ENCODE data around the gene APBB2.

The APBB2 gene

DNA sequence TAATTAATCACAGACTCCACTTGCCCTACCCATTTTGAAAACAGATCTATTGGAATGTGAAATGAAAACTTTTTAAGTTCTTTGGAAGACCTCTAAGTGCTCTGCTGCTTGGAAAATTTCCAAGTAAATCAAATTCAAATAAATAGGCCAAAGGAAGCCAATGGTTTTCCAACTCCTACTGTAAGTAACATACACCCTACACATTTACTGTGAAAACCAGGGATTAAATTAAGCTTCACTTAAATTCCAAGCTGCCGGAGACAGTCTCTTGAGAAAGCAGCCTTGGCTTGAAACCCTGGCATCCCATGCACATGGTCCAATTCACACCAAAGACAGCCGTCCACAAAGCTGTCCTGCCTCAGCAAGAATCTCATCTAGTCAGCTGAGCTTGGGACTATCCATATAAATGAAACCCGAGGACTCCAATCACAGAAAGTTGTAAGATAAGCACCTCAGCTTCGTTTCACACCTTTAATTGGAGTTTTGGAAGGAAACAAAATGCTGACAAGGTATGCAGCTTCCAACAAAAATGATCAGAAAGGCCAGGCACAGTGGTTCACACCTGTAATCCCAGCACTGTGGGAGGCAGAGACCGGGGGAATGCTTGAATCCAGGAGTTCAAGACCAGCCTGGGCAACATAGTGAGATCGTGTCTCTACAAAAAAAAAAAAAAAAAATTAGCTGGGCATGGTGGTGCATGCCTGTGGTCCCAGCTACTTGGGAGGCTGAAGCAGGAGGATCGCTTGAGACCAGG lies 88.6 kb downstream of the APBB2 start:
- no peak overlapping the region for H3K4me3 Mint-ChIP-seq
- DNase-seq (no peak), ATAC-seq (no peak)
- H3K4me1 Mint-ChIP-seq = no peaks in the 10 kb centered on the region
- peaks cover 24% of the 10 kb centered on the region for H3K27me3 Mint-ChIP-seq
- H3K27ac Mint-ChIP-seq = no peak overlapping the region
- no peaks in the 10 kb centered on the region for H3K9me3 Mint-ChIP-seq

DNA sequence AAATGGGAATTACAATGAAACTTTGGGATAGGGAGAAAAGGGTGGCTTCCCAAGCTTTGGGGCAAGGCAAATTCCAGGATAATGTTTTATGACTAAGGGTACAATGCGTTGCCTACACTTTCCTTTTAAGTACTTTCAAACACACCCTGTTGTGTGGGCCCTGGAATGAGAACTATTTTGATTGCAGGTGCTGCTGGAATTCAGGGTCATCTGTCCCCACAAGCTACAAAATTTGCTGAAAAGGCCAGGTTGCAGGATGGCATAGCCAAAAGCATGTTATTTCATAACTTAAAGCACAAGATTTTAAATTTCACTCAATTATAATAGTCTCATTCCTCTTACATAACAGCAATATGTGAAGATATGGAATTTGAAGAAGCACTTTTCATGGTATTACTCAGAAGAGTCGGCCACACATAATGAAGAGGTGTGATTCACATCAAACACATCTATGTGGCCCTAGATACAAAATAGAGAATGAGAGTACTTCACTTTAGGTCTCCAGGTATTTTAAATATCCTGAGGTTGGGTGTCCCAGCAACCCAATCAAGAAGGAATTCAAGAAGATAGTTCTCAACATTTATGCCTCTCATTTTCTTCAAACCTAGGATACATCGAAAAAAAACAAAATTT lies 89.3 kb downstream of the APBB2 start:
- H3K9me3 Mint-ChIP-seq = no peaks in the 10 kb centered on the region
- H3K27me3 Mint-ChIP-seq = peaks cover 17% of the 10 kb centered on the region
- no peak overlapping the region for H3K4me3 Mint-ChIP-seq
- no peak for DNase-seq
- ATAC-seq = no peak
- no peaks in the 10 kb centered on the region for H3K4me1 Mint-ChIP-seq
- no peak overlapping the region for H3K27ac Mint-ChIP-seq

DNA sequence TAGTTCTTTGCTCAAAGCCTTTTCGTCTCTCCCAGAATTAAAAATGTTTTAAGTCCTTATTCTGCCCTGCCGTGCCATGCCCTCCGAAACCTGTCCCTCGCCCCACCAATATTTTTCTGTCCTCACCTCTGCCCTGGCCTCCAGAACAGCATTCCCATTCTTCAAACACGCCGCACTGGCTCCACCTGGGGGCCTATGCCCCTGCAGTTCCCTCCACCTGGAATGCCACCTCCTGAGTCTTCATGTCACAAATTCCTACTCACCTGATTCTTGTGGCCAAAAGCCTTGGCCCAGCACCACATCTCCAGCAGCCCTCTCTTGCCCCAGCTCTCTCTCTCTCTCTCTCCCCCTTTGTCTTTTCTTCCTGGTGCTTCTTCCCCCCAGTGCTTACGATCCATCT lies 91.6 kb downstream of the APBB2 start:
- Mint-ChIP-seq H3K4me3 (no peak overlapping the region), H3K9me3 (no peaks in the 10 kb centered on the region), H3K27ac (peak overlapping the region in 1 of 2 donors; percentile 60), H3K27me3 (peaks cover 15% of the 10 kb centered on the region), H3K4me1 (no peaks in the 10 kb centered on the region)
- DNase-seq = no peak
- ATAC-seq = no peak

DNA sequence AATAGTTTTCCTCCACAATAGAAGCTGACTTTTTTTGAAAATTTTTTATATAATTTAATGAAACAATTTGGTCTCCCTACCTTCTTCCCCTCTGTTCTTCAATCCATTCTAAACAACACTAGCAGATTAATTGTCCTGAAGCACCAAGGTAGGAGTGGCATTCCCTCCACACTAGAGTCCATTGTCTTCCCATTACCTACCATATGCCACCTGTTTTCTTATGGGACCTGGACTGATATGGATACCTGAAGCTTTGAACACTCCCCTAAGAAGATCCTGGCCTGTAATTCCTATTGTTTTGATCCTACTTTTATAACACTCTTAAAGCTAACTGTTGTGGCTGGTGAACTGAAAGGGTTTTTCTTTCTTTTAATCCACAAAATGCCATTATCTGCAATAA lies 92.0 kb downstream of the APBB2 start:
- Mint-ChIP-seq H3K27ac (no peak overlapping the region), H3K4me3 (no peak overlapping the region), H3K27me3 (peaks cover 13% of the 10 kb centered on the region), H3K4me1 (no peaks in the 10 kb centered on the region), H3K9me3 (no peaks in the 10 kb centered on the region)
- no peak for DNase-seq
- no peak for ATAC-seq

DNA sequence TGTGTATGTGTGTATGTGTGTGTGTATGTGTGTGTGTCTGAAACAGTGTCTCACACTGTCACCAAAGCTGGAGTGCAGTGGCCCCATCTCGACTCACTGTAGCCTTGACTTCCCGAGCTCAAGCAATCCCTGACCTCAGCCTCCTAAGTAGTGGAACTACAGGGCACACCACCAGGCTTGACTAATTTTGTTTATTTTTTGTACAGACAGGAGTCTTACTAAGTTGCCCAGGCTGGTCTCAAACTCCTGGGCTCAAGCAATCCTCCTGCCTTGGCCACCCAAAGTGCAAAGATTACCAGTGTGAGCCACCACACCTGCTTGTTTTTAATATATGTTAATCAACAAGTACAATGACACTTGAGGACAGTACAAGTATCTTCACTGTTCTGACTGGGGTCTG lies 92.4 kb downstream of the APBB2 start:
- H3K27me3 Mint-ChIP-seq = peaks cover 9% of the 10 kb centered on the region

DNA sequence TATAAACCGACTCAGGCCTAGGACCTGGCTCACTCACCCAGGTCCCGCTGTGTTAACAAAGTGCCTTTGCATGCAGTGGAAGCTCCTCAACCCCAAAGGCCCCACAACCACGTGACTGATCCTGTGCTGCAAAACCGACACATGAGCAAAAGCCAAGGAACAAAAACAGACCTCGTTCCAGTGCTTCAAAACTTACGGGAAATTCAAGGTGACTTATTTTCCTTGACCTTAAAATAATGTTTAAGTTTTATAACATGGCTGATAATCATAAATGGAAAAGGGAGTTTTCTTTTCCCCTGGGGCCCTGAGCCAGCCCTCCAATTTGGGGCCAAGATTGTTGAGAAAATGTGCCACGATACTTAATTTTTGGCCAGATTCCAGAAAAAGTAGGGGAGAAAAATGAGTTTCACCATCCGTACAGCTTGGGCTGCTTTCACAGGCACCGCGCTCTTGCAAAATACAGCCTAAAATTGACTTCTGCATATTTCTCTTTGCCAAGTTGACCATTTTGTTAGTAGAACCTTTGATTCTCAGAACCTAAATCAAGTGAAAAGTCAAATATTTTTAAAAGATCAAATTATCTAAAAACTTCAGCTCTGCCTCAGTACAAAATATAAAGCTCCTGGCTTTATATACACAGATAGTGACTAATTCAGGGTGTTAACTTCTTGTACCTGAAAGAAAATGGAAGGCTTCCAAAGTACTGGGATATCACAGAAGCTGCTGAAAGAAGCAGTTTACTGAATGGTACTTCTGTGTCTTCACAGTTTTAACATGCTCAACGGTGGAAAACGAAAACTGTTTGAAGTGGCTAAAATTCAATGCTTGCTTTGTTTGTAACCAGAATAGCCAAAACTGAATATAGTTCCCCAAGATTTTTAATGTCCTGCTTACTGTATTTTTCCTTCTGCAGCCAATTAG lies 93.8 kb downstream of the APBB2 start:
- H3K4me1 Mint-ChIP-seq = no peaks in the 10 kb centered on the region
- peaks cover 0 to 7% of the 10 kb centered on the region in 2 donors for H3K9me3 Mint-ChIP-seq
- DNase-seq (no peak), ATAC-seq (no peak)
- no peak overlapping the region for H3K4me3 Mint-ChIP-seq
- H3K27ac Mint-ChIP-seq = no peak overlapping the region
- H3K27me3 Mint-ChIP-seq = peaks cover 9% of the 10 kb centered on the region

More for the DNA sequence above, 92.4 kb downstream of the APBB2 start:
- no peaks in the 10 kb centered on the region for H3K4me1 Mint-ChIP-seq
- H3K4me3 Mint-ChIP-seq = no peak overlapping the region
- DNase-seq (no peak), ATAC-seq (no peak)
- H3K27ac Mint-ChIP-seq = no peak overlapping the region
- H3K9me3 Mint-ChIP-seq = no peaks in the 10 kb centered on the region

DNA sequence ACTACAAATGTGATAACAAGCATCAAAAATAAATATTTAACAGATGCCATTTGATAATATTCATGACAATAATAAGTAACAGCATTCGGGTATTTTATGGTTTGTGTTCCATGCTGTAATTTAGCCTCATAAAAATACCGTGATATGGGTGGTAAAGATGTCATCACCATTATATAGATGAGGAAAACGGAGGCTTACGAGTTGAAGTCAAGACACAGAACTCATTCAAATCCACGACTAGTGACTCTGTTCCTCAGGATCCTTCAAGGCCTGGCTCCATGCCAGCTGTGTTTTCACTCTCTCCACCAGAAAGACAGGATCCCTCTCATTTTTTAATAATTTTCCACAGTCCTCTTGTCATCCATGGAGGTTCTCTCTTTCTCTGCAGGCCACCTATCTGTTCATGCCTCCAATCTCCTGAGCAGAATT lies 94.5 kb downstream of the APBB2 start:
- DNase-seq = no peak
- no peaks in the 10 kb centered on the region for H3K4me1 Mint-ChIP-seq
- peaks cover 9% of the 10 kb centered on the region for H3K27me3 Mint-ChIP-seq
- no peak for ATAC-seq
- H3K9me3 Mint-ChIP-seq = peaks cover 0 to 8% of the 10 kb centered on the region in 2 donors
- H3K4me3 Mint-ChIP-seq = no peak overlapping the region
- no peak overlapping the region for H3K27ac Mint-ChIP-seq

DNA sequence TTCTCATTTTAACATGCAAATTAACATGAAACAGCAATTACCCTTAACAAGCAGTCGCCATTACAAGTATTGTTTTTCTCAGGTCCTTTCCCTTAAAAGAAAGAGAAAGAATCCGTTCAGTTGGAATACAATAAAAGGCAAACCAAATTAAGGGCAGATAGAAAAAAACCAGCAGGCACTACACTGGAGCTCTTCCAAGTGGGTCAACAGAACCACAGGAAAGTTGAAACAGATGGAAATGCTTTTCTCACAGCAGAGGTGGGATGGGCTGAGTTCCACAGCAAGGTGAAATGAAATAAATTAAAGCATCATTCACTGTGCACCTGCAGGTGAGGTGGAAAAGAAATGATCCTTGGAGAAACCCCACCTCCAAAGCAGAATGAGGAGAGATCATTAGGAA lies 102.6 kb downstream of the APBB2 start:
- no peaks in the 10 kb centered on the region for H3K4me1 Mint-ChIP-seq
- peaks cover 8% of the 10 kb centered on the region for H3K27me3 Mint-ChIP-seq

DNA sequence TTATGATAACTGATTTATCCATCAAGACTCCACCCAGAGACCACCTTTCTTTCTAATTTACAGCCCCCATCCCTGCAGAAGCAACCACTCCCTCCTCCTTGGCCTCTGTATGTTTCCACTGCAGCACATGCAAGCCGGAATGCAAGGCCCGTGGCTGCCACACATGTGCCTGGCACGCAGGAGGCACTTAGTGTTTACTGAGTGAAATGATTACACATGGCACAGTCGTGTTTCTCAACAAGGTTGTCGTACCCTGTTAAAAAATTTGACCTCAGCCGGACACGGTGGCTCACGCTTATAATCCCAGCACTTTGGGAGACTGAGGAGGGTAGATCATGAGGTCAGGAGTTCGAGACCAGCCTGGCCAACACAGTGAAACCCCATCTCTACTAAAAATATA lies 104.3 kb downstream of the APBB2 start:
- Mint-ChIP-seq H3K9me3 (no peaks in the 10 kb centered on the region), H3K4me3 (no peak overlapping the region), H3K27ac (no peak overlapping the region), H3K4me1 (no peaks in the 10 kb centered on the region), H3K27me3 (peaks cover 8% of the 10 kb centered on the region)
- ATAC-seq (no peak), DNase-seq (no peak)

More for the DNA sequence above, 102.6 kb downstream of the APBB2 start:
- no peak overlapping the region for H3K27ac Mint-ChIP-seq
- ATAC-seq = no peak
- no peak overlapping the region for H3K4me3 Mint-ChIP-seq
- H3K9me3 Mint-ChIP-seq = peaks cover 0 to 8% of the 10 kb centered on the region in 2 donors
- no peak for DNase-seq

DNA sequence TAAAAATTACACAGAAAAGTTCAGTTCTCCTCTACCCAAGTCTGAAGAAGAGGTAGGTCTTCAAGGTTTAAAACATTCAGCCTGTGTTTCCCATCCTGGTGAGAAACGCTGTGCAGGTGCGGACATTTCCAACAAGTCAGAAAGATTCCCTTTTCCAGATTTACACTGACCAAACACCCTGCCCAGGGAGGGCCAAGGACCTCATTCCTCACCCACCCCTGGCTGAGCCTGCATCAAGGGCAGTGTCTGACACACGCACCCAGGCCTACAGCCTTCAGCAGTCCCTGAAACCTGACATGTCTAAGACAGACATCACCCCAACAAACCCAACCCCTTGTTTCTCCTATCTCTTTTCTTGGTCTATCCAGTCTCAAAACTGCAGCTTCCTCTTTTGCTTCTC lies 105.9 kb downstream of the APBB2 start:
- H3K4me3 Mint-ChIP-seq = no peak overlapping the region
- no peaks in the 10 kb centered on the region for H3K4me1 Mint-ChIP-seq
- no peaks in the 10 kb centered on the region for H3K9me3 Mint-ChIP-seq
- H3K27ac Mint-ChIP-seq = no peak overlapping the region
- ATAC-seq (peak; percentile 49), DNase-seq (no peak)
- peaks cover 8% of the 10 kb centered on the region for H3K27me3 Mint-ChIP-seq

DNA sequence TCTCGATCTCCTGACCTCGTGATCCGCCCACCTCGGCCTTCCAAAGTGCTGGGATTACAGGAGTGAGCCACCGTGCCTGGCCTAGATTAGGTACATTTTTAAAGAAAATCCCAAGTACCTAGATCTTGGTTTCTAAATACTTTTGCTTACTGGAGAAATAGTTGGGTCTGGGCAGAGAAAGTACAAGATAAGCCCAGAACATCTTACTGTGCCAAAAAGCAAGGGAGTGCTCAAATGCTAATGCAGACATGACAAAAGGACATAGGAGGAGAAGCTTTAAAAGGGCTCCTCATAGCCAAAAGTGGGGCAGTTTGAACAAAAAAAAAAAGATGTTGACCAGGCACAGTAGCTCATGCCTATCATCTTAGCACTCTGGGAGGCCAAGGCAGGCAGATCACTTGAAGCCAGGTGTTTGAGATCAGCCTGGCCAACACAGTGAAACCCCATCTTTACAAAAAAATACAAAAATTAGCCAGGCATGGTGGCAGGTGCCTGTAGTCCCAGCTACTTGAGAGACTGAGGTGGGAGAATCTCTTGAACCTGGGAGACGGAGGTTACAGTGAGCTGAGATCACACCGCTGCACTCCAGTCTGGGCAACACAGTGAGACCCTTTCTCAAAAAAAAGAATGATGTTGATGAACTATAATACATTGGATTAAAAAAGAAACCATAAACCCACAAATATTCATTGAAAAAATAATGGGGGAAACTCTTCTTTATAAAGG lies 107.5 kb downstream of the APBB2 start:
- no peaks in the 10 kb centered on the region for H3K9me3 Mint-ChIP-seq

DNA sequence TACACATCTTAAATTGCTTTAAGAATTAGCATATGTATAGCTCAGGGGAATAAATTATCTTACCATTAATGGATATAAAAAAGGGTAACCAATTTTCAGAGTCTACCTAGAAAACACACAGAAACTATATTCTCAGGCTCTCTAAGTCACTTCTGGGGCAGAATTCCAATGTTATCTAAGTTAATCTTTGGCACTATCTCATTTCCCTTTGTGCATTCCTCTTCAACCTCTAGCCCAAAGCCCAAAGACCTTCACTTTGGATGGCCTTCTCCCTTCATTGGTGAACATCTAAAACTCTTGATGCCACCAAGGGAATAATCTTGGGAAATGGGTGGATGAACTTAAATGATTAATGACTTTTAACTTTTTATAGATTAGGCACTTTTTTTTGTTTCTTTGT lies 108.3 kb downstream of the APBB2 start:
- Mint-ChIP-seq H3K4me1 (no peaks in the 10 kb centered on the region), H3K4me3 (no peak overlapping the region), H3K9me3 (no peaks in the 10 kb centered on the region), H3K27ac (no peak overlapping the region), H3K27me3 (peaks cover 8% of the 10 kb centered on the region)
- no peak for ATAC-seq
- DNase-seq = no peak

More for the DNA sequence above, 107.5 kb downstream of the APBB2 start:
- Mint-ChIP-seq H3K27ac (peak overlapping the region in 1 of 2 donors; percentile 9), H3K27me3 (peaks cover 8% of the 10 kb centered on the region), H3K4me1 (no peaks in the 10 kb centered on the region), H3K4me3 (no peak overlapping the region)
- DNase-seq (no peak), ATAC-seq (no peak)

DNA sequence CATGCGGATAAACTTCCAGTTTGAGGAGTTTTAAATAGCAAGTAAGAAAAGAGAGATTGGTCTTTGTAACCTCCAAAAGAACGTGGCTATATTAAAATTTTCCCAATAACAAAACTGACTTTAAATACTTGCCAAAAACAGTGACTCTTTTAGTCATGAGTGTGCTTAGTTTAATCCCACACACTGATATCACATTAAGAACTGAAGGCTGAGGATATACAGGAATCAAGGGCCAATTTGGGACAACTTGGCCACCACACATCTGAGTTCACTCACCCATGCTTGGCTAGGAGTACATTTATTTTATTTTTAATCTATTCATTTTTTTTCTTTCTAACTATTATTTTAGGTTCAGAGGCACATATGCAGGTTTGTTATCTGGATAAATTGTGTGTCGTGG lies 110.2 kb downstream of the APBB2 start:
- Mint-ChIP-seq H3K27me3 (no peaks in the 10 kb centered on the region), H3K4me1 (no peaks in the 10 kb centered on the region)

DNA sequence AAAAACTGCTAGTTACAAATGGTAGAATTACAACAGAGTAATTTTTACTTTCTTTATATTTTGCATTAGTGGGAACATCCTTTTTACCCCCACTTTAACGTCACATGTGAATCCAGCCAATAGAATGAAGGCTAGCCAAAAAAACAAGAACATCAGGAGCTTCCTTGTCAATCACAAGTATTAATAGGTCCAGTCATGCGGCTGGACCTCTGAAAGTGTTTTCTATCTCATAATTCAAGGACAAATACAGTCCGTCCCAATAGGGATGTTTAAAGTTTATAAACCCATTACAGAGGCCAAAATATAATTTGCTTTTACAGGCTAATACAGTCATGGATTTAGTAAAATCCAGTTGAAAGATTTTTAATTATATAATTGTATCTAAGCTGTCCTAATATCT lies 110.7 kb downstream of the APBB2 start:
- Mint-ChIP-seq H3K4me1 (no peaks in the 10 kb centered on the region), H3K27ac (no peak overlapping the region), H3K27me3 (no peaks in the 10 kb centered on the region), H3K4me3 (no peak overlapping the region), H3K9me3 (no peaks in the 10 kb centered on the region)
- ATAC-seq (no peak), DNase-seq (no peak)

More for the DNA sequence above, 110.2 kb downstream of the APBB2 start:
- Mint-ChIP-seq H3K4me3 (no peak overlapping the region), H3K9me3 (no peaks in the 10 kb centered on the region), H3K27ac (no peak overlapping the region)
- DNase-seq = no peak
- no peak for ATAC-seq

DNA sequence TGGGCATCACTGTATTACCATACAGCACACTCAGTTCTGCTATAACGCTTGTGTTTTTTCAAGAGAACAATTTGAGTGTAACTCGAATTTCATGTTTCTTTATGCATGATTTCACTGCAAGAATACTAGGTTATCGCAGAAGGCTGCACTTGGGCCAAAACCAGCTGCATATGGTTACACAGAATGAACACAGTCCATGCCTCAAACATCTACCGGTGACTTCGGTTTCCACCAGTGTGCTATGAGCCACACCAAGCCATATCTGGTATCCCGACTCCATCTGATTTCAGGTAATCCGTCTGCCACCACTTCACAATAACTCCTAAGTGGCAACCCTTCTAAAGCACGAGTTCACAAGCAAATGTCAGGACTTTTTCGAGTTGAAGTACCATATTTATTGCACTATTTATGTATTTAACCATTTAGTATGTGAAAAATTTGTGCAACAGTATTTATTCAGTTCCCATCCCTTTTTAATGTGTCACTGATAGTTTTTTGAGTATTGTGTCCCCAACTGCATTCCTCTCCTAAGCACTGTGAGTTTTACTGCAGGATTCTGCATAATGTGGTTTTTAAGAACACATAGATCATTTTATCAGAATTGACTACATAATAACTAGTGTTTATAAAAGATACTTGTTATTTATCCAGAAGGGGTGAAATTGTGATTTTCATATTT lies 111.8 kb downstream of the APBB2 start:
- Mint-ChIP-seq H3K27ac (no peak overlapping the region), H3K4me1 (no peaks in the 10 kb centered on the region), H3K4me3 (no peak overlapping the region), H3K9me3 (no peaks in the 10 kb centered on the region), H3K27me3 (no peaks in the 10 kb centered on the region)
- ATAC-seq = no peak
- DNase-seq = no peak

Data from stimulated activated naive CD8-positive, alpha-beta T cell treated with anti-CD3 and anti-CD28 coated beads, Interleukin-15, amount 100 ng/mL, for 72 hours (primary cell).